Measurements from ENCODE around the gene CDH10.

CDH10 gene

GRCh38 chr5:24497591-24498157, 147.1 kb downstream of the CDH10 start:
- no peaks in the 10 kb centered on the region for H4K20me1 ChIP-seq (ENCODE audit: insufficient read depth, low read length)

GRCh38 chr5:24497145-24497544, 147.6 kb downstream of the CDH10 start:
- Histone ChIP-seq H3K9ac (ENCODE audit: low read length) (no peak overlapping the region), H3K27me3 (ENCODE audit: insufficient read depth, low read length) (no peaks in the 10 kb centered on the region), H3K9me3 (ENCODE audit: low read length) (no peaks in the 10 kb centered on the region), H3K27ac (ENCODE audit: low read depth, low read length, poor library complexity, severe bottlenecking) (no peak overlapping the region), H3K4me3 (ENCODE audit: low read depth, low read length, poor library complexity, severe bottlenecking) (no peak overlapping the region), H2AFZ (ENCODE audit: low read length) (no peak overlapping the region), H3K4me1 (ENCODE audit: insufficient read depth, low read length, severe bottlenecking) (no peaks in the 10 kb centered on the region), H3K36me3 (ENCODE audit: insufficient read depth, low read length) (no peaks in the 10 kb centered on the region), H3F3A (ENCODE audit: insufficient read depth, low read length) (no peaks in the 10 kb centered on the region), H3K79me2 (ENCODE audit: insufficient read depth, low read length) (no peaks in the 10 kb centered on the region), H4K20me1 (ENCODE audit: insufficient read depth, low read length) (no peaks in the 10 kb centered on the region), H3K4me2 (ENCODE audit: low read length) (no peak overlapping the region), H3K9me2 (ENCODE audit: low read depth, low read length) (no peaks in the 10 kb centered on the region)
- no peak for TF ChIP-seq CTCF (IDR thresholded peaks at IDR 0.05; ENCODE audit: low read length)

More at GRCh38 chr5:24497591-24498157, 147.1 kb downstream of the CDH10 start:
- H3K4me1 ChIP-seq (ENCODE audit: insufficient read depth, low read length, severe bottlenecking), result no peaks in the 10 kb centered on the region
- no peak overlapping the region for H3K9ac ChIP-seq (ENCODE audit: low read length)
- H3F3A ChIP-seq (ENCODE audit: insufficient read depth, low read length), result no peaks in the 10 kb centered on the region
- H3K27ac ChIP-seq (ENCODE audit: low read depth, low read length, poor library complexity, severe bottlenecking), result no peak overlapping the region
- H3K27me3 ChIP-seq (ENCODE audit: insufficient read depth, low read length), result no peaks in the 10 kb centered on the region
- no peaks in the 10 kb centered on the region for H3K9me2 ChIP-seq (ENCODE audit: low read depth, low read length)
- TF ChIP-seq EZH2 (IDR thresholded peaks at IDR 0.05; ENCODE audit: borderline replicate concordance, low read length) (no peak), CTCF (IDR thresholded peaks at IDR 0.05; ENCODE audit: low read length) (no peak)
- H3K4me3 ChIP-seq (ENCODE audit: low read depth, low read length, poor library complexity, severe bottlenecking), result no peak overlapping the region
- H3K4me2 ChIP-seq (ENCODE audit: low read length), result no peak overlapping the region
- no peaks in the 10 kb centered on the region for H3K79me2 ChIP-seq (ENCODE audit: insufficient read depth, low read length)
- H2AFZ ChIP-seq (ENCODE audit: low read length), result no peak overlapping the region
- no peaks in the 10 kb centered on the region for H3K36me3 ChIP-seq (ENCODE audit: insufficient read depth, low read length)
- no peaks in the 10 kb centered on the region for H3K9me3 ChIP-seq (ENCODE audit: low read length)

- H3F3A ChIP-seq (ENCODE audit: insufficient read depth, low read length), result no peaks in the 10 kb centered on the region
- TF ChIP-seq CTCF (IDR thresholded peaks at IDR 0.05; ENCODE audit: low read length) (no peak), EZH2 (IDR thresholded peaks at IDR 0.05; ENCODE audit: borderline replicate concordance, low read length) (no peak)
- H4K20me1 ChIP-seq (ENCODE audit: insufficient read depth, low read length), result no peaks in the 10 kb centered on the region
- H3K9me3 ChIP-seq (ENCODE audit: low read length), result no peaks in the 10 kb centered on the region
- H3K4me2 ChIP-seq (ENCODE audit: low read length), result no peak overlapping the region
- H2AFZ ChIP-seq (ENCODE audit: low read length), result no peak overlapping the region
- H3K9ac ChIP-seq (ENCODE audit: low read length), result no peak overlapping the region
- H3K4me3 ChIP-seq (ENCODE audit: low read depth, low read length, poor library complexity, severe bottlenecking), result no peak overlapping the region
- no peaks in the 10 kb centered on the region for H3K36me3 ChIP-seq (ENCODE audit: insufficient read depth, low read length)
- H3K27me3 ChIP-seq (ENCODE audit: insufficient read depth, low read length), result no peaks in the 10 kb centered on the region
- no peaks in the 10 kb centered on the region for H3K4me1 ChIP-seq (ENCODE audit: insufficient read depth, low read length, severe bottlenecking)
- no peaks in the 10 kb centered on the region for H3K79me2 ChIP-seq (ENCODE audit: insufficient read depth, low read length)
- H3K9me2 ChIP-seq (ENCODE audit: low read depth, low read length), result no peaks in the 10 kb centered on the region
- H3K27ac ChIP-seq (ENCODE audit: low read depth, low read length, poor library complexity, severe bottlenecking), result no peak overlapping the region
These were observed 148.5 kb downstream of the CDH10 start for GRCh38 chr5:24496268-24496667.

Measured in OCI-LY1 (cell line).